ENCODE data around the gene HOXA11. TPM values are rescaled to one million over a fixed set of nuclear protein-coding genes. Genes with fewer than 3 reads are reported as not detected.

HOXA11 gene
- total RNA-seq, 2 experiments from 2014 or later = not detected

GRCh38 chr7:27154901-27155815 is 29.9 kb downstream of the HOXA11 start:
- POLR2A ChIA-PET = no interaction called here
- CTCF ChIA-PET = interaction anchor here (2.0 kb wide), 1 partner anchor 10 kb away, joined by 8 read pairs; the partner anchor contains the start of gene HOXA9

DNA sequence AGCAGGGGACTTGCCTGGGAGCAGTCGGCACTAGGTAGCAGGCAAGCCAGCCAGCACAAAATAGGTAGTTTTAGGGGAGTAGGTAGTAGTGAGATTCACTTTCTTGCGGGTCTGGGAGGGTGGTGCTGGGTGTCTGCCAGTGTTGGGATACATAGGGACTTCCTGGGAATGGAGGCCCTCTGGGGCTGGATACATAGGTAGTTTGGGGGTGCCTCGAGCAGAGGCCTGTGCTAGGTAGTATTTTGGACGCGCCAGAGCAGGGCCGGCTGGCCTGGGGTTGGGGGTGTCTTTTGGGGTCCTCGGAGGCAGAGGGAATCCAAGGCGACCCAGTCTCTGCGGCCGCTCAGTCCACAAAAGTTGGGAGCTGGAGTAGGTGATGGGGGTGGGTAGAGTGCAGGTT is 30.7 kb downstream of the HOXA11 start:
- ChIA-PET CTCF (interaction anchor here (2.0 kb wide), 1 partner anchor 11 kb away, joined by 8 read pairs; the partner anchor contains the start of gene HOXA9), POLR2A (no interaction called here)

DNA sequence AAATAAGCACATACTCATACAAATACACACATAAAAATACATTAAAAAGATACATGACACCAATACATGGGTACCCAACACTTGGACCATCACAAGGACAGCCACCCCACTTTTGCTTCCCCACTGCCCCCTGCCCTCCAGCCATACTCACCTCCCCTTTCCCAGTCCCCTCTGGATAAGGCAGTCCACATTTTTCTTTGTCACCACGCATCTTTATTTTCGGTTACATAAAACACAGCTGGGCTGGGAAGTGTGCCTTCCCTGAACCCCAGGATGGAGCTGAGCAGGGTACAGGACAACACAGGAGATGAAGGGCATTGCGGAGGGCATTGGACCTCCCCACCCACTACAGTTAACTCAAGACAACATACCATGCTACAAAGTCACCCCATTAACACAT is 31.5 kb downstream of the HOXA11 start:
- CTCF ChIA-PET = no interaction called here

GRCh38 chr7:27152816-27153442 is 32.1 kb downstream of the HOXA11 start:
- ChIA-PET POLR2A (no interaction called here), CTCF (interaction anchor here (1.0 to 1.4 kb wide), 2 partner anchors 8 to 38 kb away, joined by 3 to 7 read pairs; no protein-coding TSS in a partner anchor)

More for the DNA sequence above, 31.5 kb downstream of the HOXA11 start:
- POLR2A ChIA-PET = no interaction called here

DNA sequence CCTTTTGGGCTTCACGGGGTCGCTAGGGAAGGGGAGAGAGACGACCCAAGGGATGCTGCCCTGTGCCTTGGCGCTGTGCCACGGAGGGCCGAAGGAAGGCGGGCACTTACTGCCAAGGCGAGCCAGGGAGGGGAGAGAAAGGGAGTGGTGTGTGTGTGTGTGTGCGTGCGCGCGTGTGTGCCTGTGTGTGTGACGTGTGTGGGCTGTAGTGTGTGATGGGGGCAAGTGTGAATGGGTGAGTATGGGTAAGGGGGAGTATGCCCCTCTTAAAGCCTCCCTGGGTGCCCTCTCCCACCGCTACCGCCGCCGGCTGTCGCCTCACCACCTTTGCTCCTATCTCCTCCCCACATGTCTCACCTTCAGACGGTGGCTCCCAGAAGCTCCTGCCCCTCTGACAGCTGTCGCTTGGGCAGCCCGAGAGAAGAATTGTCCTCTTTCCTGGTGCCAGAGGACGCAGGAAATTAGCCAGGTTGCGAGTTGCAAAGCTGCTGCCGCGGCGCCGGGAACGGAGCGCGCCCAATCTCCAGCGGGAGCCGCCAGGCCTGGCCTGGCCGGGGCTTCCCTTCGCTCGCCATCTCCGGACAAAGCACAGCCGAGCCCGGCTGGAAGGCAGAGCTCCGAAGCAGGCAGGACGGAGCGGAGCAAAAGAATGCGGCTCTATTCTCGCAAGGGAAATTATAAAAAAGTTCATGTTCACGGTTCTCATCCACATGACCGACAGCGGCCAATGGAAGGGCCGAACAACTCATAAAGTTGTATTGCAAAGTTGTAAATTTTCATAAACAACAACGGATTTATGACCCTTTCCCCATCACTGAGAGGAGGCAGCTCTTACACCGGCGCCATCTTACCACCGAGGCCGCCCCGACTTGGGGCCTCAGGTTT is 32.9 kb downstream of the HOXA11 start, which contains the start of gene HOXA3:
TSS of gene HOXA3 (minus strand) at position 653 of the 885 bp plus-strand sequence. CDS start 41,943 bp downstream, outside the sequence.
- CTCF ChIA-PET = interaction anchor here (1.0 to 1.6 kb wide), 5 partner anchors 9 to 39 kb away, joined by 3 to 7 read pairs (median 5); partner anchors contain the start of gene HOXA4
- POLR2A ChIA-PET = no interaction called here

DNA sequence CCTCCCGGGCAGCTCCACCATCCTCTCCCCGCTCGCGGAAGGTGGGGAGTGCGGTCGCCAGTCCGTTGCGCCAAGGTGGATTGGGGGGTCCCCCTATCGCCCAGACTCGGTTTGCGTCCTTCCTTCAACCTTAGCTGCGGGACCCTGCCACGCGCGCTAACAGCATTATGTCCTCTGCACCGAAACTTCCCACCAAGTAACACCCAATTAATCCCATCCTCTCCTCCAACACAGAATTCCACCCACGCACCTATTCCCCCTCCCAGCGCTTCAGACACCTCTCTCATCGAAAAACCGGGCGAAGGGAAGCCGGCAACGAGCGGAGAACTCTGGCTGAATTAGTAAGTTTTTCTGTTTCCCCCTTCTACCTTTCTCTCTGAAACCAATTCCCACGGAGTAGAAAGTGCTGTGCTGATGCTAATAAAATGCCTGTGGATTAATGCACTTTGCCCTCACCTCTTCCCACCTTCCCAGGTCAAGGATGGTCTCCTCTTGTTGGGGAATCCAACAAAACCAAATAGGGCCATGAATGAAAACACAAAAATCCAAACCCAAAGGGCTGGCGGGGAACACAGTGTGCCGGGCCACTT is 33.6 kb downstream of the HOXA11 start:
- ChIA-PET CTCF (interaction anchor here (1.0 to 1.6 kb wide), 8 partner anchors 10 to 469 kb away, joined by 3 to 6 read pairs (median 4); partner anchors contain the start of gene HOXA4), POLR2A (no interaction called here)

DNA sequence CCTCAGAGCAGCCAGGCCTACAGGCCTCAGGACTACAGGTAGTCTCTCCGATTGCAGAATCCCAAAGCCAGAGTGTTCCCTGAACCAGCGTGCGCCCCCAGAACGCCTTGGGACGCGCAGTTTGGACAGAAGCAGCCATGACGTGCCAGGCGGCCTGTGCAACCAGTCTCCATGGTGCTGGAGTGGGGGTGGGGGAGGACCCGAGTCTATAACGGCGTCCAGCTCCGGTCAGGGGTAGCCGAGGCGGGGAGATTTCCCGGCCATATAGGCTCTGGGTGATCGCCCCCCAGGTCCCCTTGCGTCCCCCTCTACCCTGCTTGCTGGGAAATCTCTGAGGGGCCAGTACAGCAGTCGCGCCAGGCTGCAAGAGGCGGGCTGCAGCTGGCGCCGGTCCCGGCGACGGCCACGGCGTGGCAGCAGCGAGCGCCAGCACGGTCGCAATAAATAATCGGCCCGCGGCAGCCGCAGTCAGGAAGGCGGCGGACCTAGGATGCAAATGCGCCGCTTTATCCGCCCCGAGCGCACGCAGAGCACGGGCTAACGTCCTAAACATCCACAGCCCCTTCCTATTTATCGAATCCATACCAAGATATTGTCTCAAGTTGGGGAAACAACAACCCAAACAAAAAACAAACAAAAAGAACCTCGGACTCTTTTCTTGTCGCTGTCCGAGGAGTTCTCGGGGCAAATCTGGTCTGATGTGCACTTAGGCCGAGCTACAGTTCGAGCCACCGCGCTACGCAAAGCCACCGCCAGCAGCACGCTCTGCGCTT is 34.3 kb downstream of the HOXA11 start:
- CTCF ChIA-PET = interaction anchor here (1.0 to 1.6 kb wide), 9 partner anchors 10 to 468 kb away, joined by 3 to 6 read pairs (median 4); partner anchors contain the start of genes HOXA11 and HOXA4
- POLR2A ChIA-PET = no interaction called here

GRCh38 chr7:27149842-27150567 is 35.0 kb downstream of the HOXA11 start:
- ChIA-PET CTCF (interaction anchor here (0.8 to 1.6 kb wide), 10 partner anchors 9 to 468 kb away, joined by 3 to 6 read pairs (median 4); partner anchors contain the start of genes HOXA11 and HOXA4), POLR2A (no interaction called here)

DNA sequence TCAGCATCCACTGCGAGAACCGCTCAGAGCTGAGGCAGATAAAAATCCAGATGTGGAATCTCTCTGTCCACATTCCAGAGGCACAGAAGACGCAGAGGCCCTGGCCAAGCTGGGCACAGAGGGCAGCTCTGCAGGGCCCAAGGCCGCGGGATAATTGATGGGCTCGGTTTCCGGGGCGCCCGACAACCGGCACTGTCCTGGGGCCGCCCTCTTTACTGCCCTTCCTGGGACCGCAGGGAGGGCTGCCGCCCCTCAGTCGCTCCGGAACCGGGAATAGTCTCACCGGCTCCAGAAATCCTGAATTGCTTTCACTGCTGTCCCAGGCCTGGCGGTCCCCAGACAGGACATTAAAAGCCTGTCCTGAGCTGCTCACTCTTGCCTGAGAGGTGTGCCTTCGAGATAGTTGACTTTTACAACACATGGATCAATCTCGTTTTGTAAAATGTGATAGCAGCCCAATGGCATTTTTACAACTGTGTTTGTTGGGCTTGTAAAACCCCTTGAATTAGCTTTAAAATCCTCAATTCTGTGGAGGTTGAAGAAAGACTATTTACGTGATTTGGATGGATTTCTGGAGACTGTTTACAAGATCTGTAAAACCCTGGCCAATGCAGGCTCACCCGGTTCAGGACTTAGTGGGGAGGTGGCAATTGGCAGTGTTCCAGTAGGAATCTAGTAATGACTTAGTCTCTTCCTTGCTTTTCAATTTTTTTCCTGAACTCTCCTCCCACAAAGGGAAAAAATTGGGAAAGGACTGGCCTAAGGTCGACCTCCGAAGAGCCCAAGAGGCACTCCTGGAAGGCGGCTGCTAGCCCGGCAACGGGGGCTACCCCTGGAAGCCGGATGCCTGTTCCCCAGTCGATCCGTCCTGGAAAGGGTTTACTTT is 36.0 kb downstream of the HOXA11 start:
- CTCF ChIA-PET = interaction anchor here (0.7 to 1.2 kb wide), 4 partner anchors 8 to 35 kb away, joined by 3 to 4 read pairs (median 4); partner anchors contain the start of gene HOXA11
- POLR2A ChIA-PET = no interaction called here

DNA sequence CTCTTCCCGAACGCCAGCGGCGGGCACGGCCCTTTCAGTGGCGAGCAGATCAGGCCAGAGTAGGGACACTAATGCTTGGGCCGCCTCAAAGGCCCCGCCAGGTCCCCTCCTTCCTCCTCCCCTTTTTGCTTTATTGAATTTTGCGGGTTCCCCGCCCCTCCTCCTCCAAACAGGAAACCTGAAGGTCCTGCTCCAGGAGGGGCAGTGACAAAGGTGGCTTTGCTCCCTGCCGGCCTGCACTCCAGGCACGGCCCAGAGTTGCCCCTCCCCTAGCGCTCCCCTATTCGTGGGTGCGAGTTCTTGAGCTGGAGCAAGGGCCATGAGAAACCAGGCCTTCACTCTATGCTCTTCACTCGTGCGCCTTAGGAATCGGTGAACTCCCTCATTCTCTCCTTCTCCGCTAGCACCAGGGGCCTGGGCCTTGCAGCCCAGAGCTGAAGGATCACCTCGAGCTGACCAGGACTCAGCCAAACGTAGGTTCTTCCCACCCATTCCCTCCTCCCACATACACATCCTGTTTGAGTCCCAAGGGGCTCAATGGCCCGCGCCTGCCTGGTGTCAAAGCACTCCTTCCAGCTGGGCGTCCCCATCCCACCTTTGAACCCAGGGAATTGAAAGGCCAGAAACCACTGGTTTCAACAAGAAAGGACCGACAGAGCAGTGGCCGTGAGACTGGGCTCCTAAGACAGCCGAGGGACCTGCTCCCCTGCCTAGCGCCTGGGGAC is 36.8 kb downstream of the HOXA11 start:
- POLR2A ChIA-PET = no interaction called here
- CTCF ChIA-PET = interaction anchor here (0.7 to 1.0 kb wide), 2 partner anchors 13 kb away, joined by 3 read pairs; no protein-coding TSS in a partner anchor

DNA sequence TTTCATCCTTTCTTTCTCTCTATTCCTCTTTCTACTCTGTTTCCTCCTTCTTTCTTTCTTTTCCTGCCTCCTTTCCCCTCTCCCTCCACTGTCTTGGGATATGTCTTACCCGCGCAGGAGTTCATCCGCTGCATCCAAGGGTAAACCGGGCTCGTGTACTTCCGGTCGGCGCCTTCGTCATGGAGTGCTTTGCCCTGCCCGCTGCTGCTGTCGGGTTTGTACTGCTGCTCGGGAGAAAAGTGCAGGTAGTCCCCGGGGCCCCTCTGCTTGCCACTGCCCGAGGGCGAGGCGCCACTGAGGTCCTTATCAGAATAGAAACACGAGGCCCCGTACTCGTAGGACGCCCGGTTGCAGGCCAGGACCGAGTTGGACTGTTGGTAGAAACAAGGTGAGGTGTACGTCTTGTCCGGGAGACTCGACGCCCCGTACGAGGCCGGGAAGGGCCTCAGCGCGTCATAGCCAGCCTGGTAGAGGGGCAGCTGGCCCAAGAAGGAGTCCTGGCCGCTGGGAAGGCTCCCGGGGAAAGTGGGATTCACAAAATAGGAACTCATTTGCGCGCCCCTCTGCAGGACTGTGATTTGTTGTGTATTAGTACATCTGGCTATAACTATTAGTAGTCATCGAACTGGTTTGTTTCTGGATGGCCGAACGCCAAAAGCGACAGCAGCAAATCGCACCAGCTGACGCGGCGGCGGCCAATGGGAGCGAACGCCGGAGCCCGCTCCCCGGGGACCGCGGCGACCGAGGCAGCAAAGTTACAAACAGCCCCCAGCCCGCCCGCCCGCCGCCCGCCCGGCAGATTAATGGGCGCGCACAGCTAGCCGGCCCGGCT is 37.6 kb downstream of the HOXA11 start, which contains the start of gene HOXA6:
TSS of gene HOXA6 (minus strand) at position 576 of the 832 bp plus-strand sequence. CDS start at position 551, 25 bp downstream.
- POLR2A ChIA-PET = no interaction called here
- CTCF ChIA-PET = interaction anchor here (1.0 to 1.4 kb wide), 2 partner anchors 9 to 14 kb away, joined by 3 to 4 read pairs; partner anchors contain the start of gene HOXA7

GRCh38 chr7:27146491-27147198 is 38.4 kb downstream of the HOXA11 start:
- CTCF ChIA-PET = interaction anchor here (1.4 kb wide), 1 partner anchor 10 kb away, joined by 4 read pairs; the partner anchor contains the start of gene HOXA7
- POLR2A ChIA-PET = no interaction called here

- CTCF ChIA-PET = no interaction called here
Measured at GRCh38 chr7:27145914-27146412, 39.1 kb downstream of the HOXA11 start.

More at GRCh38 chr7:27145914-27146412, 39.1 kb downstream of the HOXA11 start:
- POLR2A ChIA-PET = no interaction called here

Measured in activated CD8-positive, alpha-beta memory T cell treated with anti-CD3 and anti-CD28 coated beads for 36 hours (primary cell).